NT2/D1 (cell line): ENCODE measurements around the gene HOXA6.
A peak's percentile ranks its signal among the peaks of the same experiment; 100 is the strongest.

ENCODE experiments used
- SUZ12 ChIP-seq: IDR thresholded peaks from 2 replicates; pipeline ENCODE4 v1.6.1; 2011; ENCODE audit not compliant: insufficient read length, insufficient read depth; ENCODE audit errors: extremely low read depth
- YY1 ChIP-seq: IDR thresholded peaks from 2 replicates; pipeline ENCODE4 v1.6.1; 2011; ENCODE audit not compliant: insufficient read length, insufficient read depth
- ZNF274 ChIP-seq: IDR thresholded peaks from 2 replicates; pipeline ENCODE4 v1.6.1; 2011; ENCODE audit warnings: mild to moderate bottlenecking, low read depth, low read length

DNA sequence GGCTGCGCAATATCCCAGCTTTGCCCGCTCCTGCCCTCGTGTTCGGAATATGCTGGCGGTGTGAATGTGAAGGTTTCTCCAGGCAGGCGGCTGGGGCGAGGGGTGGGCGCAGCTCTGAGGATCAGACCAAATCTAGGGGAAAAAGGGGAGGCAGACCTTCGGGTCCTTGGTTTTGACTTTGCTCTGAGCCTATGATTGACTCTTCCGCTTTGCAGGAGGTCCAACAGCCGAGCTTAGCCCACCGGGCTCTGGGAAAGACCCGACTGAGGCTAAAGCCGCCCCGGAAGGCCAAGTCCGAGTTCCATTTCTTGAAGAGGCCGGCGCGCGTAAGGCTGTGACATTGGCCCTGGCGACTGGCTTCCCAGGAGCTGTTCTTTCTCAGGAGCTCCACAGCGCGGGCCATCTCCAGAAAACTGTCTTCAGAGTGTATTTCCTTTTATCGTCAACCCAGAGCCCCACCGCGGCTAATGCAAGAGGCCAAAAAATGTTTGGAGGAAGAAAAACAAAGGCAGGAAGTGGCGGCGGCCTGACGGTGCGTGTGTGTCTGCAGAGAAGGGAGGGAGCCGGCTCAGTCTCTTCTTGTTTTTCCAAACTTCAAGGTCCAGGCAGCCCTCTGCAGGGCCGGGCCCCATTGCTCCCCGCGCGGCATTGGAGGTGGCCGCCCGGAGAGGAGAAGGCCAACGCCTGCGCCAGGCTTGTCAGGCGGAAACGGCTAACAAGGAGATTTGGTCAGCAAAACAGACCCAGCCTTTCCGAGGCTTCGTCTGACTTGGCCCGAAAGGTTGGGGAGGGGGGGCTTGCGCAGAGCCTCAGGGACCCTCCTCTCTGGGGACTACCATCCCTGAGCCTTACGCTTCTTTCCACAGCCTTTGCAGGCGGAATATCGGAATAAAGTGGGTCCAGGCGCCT lies 41.1 kb upstream of the HOXA6 start:
- no peak for TF ChIP-seq ZNF274
- peak; percentile 41 for TF ChIP-seq SUZ12
- TF ChIP-seq YY1 = no peak
